ENCODE data around the gene MKNK1. TPM values are rescaled to one million over a fixed set of nuclear protein-coding genes. Genes with fewer than 3 reads are reported as not detected.

Gene MKNK1
- total and polyA plus RNA-seq, 2 of the 8 experiments (the other 6 are each of a cell fraction or from before 2014, with no cell fraction given), result 13.9 to 21.5 TPM

DNA sequence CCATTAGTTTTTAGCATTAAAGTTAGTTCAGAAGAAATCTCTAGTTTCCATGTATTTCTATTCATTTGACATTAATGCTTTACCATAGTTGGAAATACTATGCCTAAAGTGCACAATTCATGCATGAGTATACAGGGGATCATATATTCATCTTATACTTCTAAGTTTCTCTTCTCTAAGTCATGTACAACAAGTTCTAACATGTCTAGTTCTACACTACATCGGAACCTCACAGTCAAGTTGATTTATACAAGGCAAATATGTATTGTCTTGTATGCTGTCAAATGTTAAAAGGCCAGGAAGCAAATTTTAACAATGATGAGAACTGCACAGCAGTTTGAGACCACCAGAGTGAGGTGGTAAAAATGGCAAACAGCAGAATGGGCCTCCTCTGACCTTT, 35.5 kb upstream of the MKNK1 start (continued):
- TF ChIP-seq, protein P1, sequence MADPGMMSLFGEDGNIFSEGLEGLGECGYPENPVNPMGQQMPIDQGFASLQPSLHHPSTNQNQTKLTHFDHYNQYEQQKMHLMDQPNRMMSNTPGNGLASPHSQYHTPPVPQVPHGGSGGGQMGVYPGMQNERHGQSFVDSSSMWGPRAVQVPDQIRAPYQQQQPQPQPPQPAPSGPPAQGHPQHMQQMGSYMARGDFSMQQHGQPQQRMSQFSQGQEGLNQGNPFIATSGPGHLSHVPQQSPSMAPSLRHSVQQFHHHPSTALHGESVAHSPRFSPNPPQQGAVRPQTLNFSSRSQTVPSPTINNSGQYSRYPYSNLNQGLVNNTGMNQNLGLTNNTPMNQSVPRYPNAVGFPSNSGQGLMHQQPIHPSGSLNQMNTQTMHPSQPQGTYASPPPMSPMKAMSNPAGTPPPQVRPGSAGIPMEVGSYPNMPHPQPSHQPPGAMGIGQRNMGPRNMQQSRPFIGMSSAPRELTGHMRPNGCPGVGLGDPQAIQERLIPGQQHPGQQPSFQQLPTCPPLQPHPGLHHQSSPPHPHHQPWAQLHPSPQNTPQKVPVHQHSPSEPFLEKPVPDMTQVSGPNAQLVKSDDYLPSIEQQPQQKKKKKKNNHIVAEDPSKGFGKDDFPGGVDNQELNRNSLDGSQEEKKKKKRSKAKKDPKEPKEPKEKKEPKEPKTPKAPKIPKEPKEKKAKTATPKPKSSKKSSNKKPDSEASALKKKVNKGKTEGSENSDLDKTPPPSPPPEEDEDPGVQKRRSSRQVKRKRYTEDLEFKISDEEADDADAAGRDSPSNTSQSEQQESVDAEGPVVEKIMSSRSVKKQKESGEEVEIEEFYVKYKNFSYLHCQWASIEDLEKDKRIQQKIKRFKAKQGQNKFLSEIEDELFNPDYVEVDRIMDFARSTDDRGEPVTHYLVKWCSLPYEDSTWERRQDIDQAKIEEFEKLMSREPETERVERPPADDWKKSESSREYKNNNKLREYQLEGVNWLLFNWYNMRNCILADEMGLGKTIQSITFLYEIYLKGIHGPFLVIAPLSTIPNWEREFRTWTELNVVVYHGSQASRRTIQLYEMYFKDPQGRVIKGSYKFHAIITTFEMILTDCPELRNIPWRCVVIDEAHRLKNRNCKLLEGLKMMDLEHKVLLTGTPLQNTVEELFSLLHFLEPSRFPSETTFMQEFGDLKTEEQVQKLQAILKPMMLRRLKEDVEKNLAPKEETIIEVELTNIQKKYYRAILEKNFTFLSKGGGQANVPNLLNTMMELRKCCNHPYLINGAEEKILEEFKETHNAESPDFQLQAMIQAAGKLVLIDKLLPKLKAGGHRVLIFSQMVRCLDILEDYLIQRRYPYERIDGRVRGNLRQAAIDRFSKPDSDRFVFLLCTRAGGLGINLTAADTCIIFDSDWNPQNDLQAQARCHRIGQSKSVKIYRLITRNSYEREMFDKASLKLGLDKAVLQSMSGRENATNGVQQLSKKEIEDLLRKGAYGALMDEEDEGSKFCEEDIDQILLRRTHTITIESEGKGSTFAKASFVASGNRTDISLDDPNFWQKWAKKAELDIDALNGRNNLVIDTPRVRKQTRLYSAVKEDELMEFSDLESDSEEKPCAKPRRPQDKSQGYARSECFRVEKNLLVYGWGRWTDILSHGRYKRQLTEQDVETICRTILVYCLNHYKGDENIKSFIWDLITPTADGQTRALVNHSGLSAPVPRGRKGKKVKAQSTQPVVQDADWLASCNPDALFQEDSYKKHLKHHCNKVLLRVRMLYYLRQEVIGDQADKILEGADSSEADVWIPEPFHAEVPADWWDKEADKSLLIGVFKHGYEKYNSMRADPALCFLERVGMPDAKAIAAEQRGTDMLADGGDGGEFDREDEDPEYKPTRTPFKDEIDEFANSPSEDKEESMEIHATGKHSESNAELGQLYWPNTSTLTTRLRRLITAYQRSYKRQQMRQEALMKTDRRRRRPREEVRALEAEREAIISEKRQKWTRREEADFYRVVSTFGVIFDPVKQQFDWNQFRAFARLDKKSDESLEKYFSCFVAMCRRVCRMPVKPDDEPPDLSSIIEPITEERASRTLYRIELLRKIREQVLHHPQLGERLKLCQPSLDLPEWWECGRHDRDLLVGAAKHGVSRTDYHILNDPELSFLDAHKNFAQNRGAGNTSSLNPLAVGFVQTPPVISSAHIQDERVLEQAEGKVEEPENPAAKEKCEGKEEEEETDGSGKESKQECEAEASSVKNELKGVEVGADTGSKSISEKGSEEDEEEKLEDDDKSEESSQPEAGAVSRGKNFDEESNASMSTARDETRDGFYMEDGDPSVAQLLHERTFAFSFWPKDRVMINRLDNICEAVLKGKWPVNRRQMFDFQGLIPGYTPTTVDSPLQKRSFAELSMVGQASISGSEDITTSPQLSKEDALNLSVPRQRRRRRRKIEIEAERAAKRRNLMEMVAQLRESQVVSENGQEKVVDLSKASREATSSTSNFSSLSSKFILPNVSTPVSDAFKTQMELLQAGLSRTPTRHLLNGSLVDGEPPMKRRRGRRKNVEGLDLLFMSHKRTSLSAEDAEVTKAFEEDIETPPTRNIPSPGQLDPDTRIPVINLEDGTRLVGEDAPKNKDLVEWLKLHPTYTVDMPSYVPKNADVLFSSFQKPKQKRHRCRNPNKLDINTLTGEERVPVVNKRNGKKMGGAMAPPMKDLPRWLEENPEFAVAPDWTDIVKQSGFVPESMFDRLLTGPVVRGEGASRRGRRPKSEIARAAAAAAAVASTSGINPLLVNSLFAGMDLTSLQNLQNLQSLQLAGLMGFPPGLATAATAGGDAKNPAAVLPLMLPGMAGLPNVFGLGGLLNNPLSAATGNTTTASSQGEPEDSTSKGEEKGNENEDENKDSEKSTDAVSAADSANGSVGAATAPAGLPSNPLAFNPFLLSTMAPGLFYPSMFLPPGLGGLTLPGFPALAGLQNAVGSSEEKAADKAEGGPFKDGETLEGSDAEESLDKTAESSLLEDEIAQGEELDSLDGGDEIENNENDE (IDR thresholded peaks at IDR 0.05; ENCODE audit: insufficient replicate concordance, low read length), result no peak
- no peak for TF ChIP-seq TBP (IDR thresholded peaks at IDR 0.05; ENCODE audit: low read depth, low read length)
- TF ChIP-seq ATF2 (IDR thresholded peaks at IDR 0.05; ENCODE audit: low read length), result no peak
- TF ChIP-seq BRCA1 (IDR thresholded peaks at IDR 0.05; ENCODE audit: low read depth, low read length), result no peak
- TF ChIP-seq MAFK (IDR thresholded peaks at IDR 0.05; ENCODE audit: low read depth, low read length), result no peak
- TF ChIP-seq, protein P2, sequence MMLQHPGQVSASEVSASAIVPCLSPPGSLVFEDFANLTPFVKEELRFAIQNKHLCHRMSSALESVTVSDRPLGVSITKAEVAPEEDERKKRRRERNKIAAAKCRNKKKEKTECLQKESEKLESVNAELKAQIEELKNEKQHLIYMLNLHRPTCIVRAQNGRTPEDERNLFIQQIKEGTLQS (IDR thresholded peaks at IDR 0.05; ENCODE audit: insufficient read depth, low read depth, low read length), result no peak
- TF ChIP-seq BACH1 (IDR thresholded peaks at IDR 0.05; ENCODE audit: low read length), result no peak

All from H1 (cell line).